GM12878 (cell line): ENCODE data around the gene SMIM31. TPM values are rescaled to one million over a fixed set of nuclear protein-coding genes. Genes with fewer than 3 reads are reported as not detected.

Source experiments
- ATAC-seq: fragments of 200-7000 bp; cut with Tn5 transposase; 3 replicates; pipeline ENCODE4 v1.9.1; 2020; ENCODE audit warnings: mild to moderate bottlenecking, moderate library complexity
- BruUV-seq: library from RNA; stranded (reverse); fragments of 400-500 nt; replicated peaks from 2 replicates; lab custom pipeline; 2021; lab: Mats Ljungman, UMichigan
- CTCF ChIA-PET: fragments of 300-600 bp; sonication (Branson Sonifier 250); formaldehyde crosslinking; extraction: SDS; loops from one replicate; lab custom pipeline; 2021; ENCODE audit warnings: inconsistent platforms; lab: Yijun Ruan, JAX
- POLR2A ChIA-PET: fragments of 350-600 bp; formaldehyde crosslinking; extraction: SDS; loops from one replicate; lab custom pipeline; 2021; ENCODE audit warnings: inconsistent platforms; lab: Charles Lee
- RAD21 ChIA-PET: fragments of 300-600 bp; sonication (Branson Sonifier 250); formaldehyde crosslinking; loops from one replicate; lab custom pipeline; 2023; ENCODE audit warnings: antibody characterized with exemption; ENCODE audit not compliant: unreplicated experiment; lab: Charles Lee
- SMC1A ChIA-PET: fragments of 300-600 bp; sonication (Branson Sonifier 250); formaldehyde crosslinking; loops from one replicate; lab custom pipeline; 2023; ENCODE audit not compliant: unreplicated experiment, uncharacterized antibody; lab: Charles Lee
- DNase-seq: peaks from one replicate; pipeline ENCODE4 v3.0.0-alpha.2; 2011; ENCODE audit warnings: low read depth, low spot score
- FAIRE-seq: peaks from 3 replicates; lab custom pipeline; 2011; peaks lifted over from hg19 to GRCh38; lab: Jason Lieb, UNC
- H2AFZ ChIP-seq: 2 replicates; pipeline ENCODE4 v1.6.0; 2011; ENCODE audit warnings: low read depth, low read length, control low read depth; ENCODE audit not compliant: control insufficient read depth
- H3K27ac ChIP-seq: 2 replicates; pipeline ENCODE4 v1.5.1; 2011; ENCODE audit warnings: control low read depth; ENCODE audit not compliant: control insufficient read depth, insufficient read depth
- H3K27me3 ChIP-seq, 2 experiments: replicated peaks in 1 of 2; 2 replicates each; pipeline versions ENCODE4 v1.6.0 to v1.6.1; 2011; ENCODE audit warnings: low read length in 1 of 2; ENCODE audit not compliant: control insufficient read depth in 2 of 2, insufficient read depth in 2 of 2
- H3K36me3 ChIP-seq, 2 experiments: 2 replicates each; pipeline ENCODE4 v1.5.1; 2011; ENCODE audit warnings: low read length in 1 of 2; ENCODE audit not compliant: control insufficient read depth in 2 of 2, insufficient read depth in 2 of 2
- H3K4me1 ChIP-seq: 2 replicates; pipeline ENCODE4 v1.6.1; 2011; ENCODE audit warnings: mild to moderate bottlenecking, low read length, moderate library complexity, mixed read lengths; ENCODE audit not compliant: control insufficient read depth, insufficient read depth
- H3K4me2 ChIP-seq: 2 replicates; pipeline ENCODE4 v1.6.0; 2011; ENCODE audit warnings: control low read depth; ENCODE audit not compliant: control insufficient read depth, insufficient read depth
- H3K4me3 ChIP-seq: fragments of 200-600 bp; sonication (generic); 2 replicates; pipeline ENCODE4 v1.5.1; 2016
- H3K79me2 ChIP-seq: 2 replicates; pipeline ENCODE4 v1.6.0; 2011; ENCODE audit warnings: low read length; ENCODE audit not compliant: control insufficient read depth, insufficient read depth
- H3K9ac ChIP-seq: 2 replicates; pipeline ENCODE4 v1.8.0; 2011; ENCODE audit warnings: low read length, control low read depth, mixed read lengths; ENCODE audit not compliant: control insufficient read depth, insufficient read depth
- H3K9me3 ChIP-seq: replicated peaks from 3 replicates; pipeline ENCODE4 v1.5.1; 2011; ENCODE audit warnings: mild to moderate bottlenecking, low read length; ENCODE audit not compliant: control insufficient read depth, insufficient read depth
- H4K20me1 ChIP-seq: 2 replicates; pipeline ENCODE4 v1.6.0; 2011; ENCODE audit not compliant: control insufficient read depth, insufficient read depth
- ATF2 ChIP-seq: IDR thresholded peaks from 2 replicates; pipeline ENCODE4 v1.6.1; 2012; ENCODE audit warnings: low read length, inconsistent platforms
- EGR1 ChIP-seq, 2 experiments: IDR thresholded peaks; 1 replicate in 1 of 2; 2 replicates in 1 of 2; pipeline ENCODE4 v1.6.1; 2011 to 2012; ENCODE audit warnings: low read depth in 2 of 2, low read length in 2 of 2, borderline replicate concordance in 1 of 2, mild to moderate bottlenecking in 1 of 2, moderate library complexity in 1 of 2
- JUNB ChIP-seq: IDR thresholded peaks from 2 replicates; pipeline ENCODE4 v1.6.1; 2016; ENCODE audit warnings: antibody characterized with exemption, mild to moderate bottlenecking
- TAF1 ChIP-seq: IDR thresholded peaks from 2 replicates; pipeline ENCODE4 v1.6.1; 2011; ENCODE audit warnings: mild to moderate bottlenecking, low read depth, low read length, borderline replicate concordance
- WGBS: methylation state at CpG from one replicate; pipeline ENCODE4 v1.1.6; 2016; ENCODE audit warnings: low lambda C conversion rate; ENCODE audit not compliant: insufficient replicate concordance, insufficient coverage; ENCODE audit errors: missing lambda C conversion rate; 5-methylcytosine and 5-hydroxymethylcytosine counted together
- in situ Hi-C: fragments of 300-500 bp; cut with MboI; formaldehyde crosslinking; loops from 9 replicates; pipeline ENCODE4 v1.14.3; 2018; ENCODE audit warnings: mixed read lengths
- intact Hi-C: fragments of 100-400 bp; cut with micrococcal nuclease; formaldehyde crosslinking; loops from one replicate; pipeline ENCODE4 v1.14.2; 2022; ENCODE audit not compliant: unreplicated experiment
- polyA plus RNA-seq, 11 experiments: library from polyadenylated mRNA; depleted of rRNA in 4 of 11; unstranded in 6 of 11; stranded (reverse) in 5 of 11; fragments of >200 nt; fragmentation: Nextera tagmentation in 4 of 11; fragmentation: Illumina TruSeq in 1 of 11; extraction: Ambion mirVana in 4 of 11; extraction: Trizol in 1 of 11; gene quantifications; 1 replicate in 1 of 11; 2 replicates in 10 of 11; pipeline versions ENCODE4 v1.2.1 to v1.2.3, GENCODE V29; 2011 to 2016; ENCODE audit warnings: inconsistent platforms in 2 of 11, missing spikeins in 2 of 11, low read depth in 1 of 11
- total RNA-seq, 4 experiments: library from RNA; depleted of rRNA in 3 of 4; stranded (reverse); fragments of >200 nt in 3 of 4; fragmentation: Illumina TruSeq in 1 of 4; extraction: Trizol in 1 of 4; gene quantifications; 2 replicates each; pipeline versions ENCODE4 v1.2.1 to v1.2.3, GENCODE V29; 2013 to 2021
- TF ChIP-seq, protein P1 (sequence below): fragments of 450-650 bp; IDR thresholded peaks from 2 replicates; pipeline ENCODE4 v1.6.1; 2017; ENCODE audit warnings: borderline replicate concordance

Gene SMIM31
- total and polyA plus RNA-seq, 10 of the 15 experiments (the other 5 are each of a cell fraction or from before 2014, with no cell fraction given), result not detected

- RAD21 ChIA-PET, result interaction anchor here (0.6 to 2.3 kb wide), 7 partner anchors 13 to 1181 kb away, joined by 3 to 18 read pairs (median 3); no protein-coding TSS in a partner anchor
- H3K27ac ChIP-seq, result no peak overlapping the region
- WGBS, result 12% methylated on average over 4 of the region's 4 CpGs
- TF ChIP-seq, protein P1, sequence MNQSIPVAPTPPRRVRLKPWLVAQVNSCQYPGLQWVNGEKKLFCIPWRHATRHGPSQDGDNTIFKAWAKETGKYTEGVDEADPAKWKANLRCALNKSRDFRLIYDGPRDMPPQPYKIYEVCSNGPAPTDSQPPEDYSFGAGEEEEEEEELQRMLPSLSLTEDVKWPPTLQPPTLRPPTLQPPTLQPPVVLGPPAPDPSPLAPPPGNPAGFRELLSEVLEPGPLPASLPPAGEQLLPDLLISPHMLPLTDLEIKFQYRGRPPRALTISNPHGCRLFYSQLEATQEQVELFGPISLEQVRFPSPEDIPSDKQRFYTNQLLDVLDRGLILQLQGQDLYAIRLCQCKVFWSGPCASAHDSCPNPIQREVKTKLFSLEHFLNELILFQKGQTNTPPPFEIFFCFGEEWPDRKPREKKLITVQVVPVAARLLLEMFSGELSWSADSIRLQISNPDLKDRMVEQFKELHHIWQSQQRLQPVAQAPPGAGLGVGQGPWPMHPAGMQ, result no peak
- TF ChIP-seq TAF1 (no peak), JUNB (no peak), ATF2 (no peak), EGR1 (IDR thresholded peaks at IDR 0.05; ENCODE audit: borderline replicate concordance in 1 of 2, low read depth in 2 of 2, low read length in 2 of 2) (no peak)
- TF ChIP-seq, all 136 proteins: peak for 0
- ChIA-PET POLR2A (interaction anchor here (1.0 to 1.1 kb wide), 2 partner anchors 11 to 1180 kb away, joined by 3 read pairs; no protein-coding TSS in a partner anchor), CTCF (interaction anchor here (0.7 to 3.4 kb wide), 29 partner anchors 8 to 1180 kb away, joined by 3 to 43 read pairs (median 4); no protein-coding TSS in a partner anchor), SMC1A (interaction anchor here (0.6 to 2.5 kb wide), 14 partner anchors 10 to 1180 kb away, joined by 3 to 27 read pairs (median 4); no protein-coding TSS in a partner anchor)
- DNase-seq (no peak), ATAC-seq (no peak), FAIRE-seq (no peak)
- in situ Hi-C loops, result loop anchor here (10.0 to 25.0 kb wide), 2 partner anchors 969 to 1176 kb away; no protein-coding TSS in a partner anchor
- no peaks in the 10 kb centered on the region for H4K20me1 ChIP-seq
- no peak overlapping the region for H3K4me2 ChIP-seq
- no TSS peak for BruUV-seq
- H3K9ac ChIP-seq, result no peak overlapping the region
- intact Hi-C loops, result loop anchor here (5.0 kb wide), 2 partner anchors 1179 to 1249 kb away; no protein-coding TSS in a partner anchor
- H3K36me3 ChIP-seq, result no peaks in the 10 kb centered on the region
- H3K4me1 ChIP-seq, result no peaks in the 10 kb centered on the region
- no peaks in the 10 kb centered on the region for H3K9me3 ChIP-seq
- H3K4me3 ChIP-seq, result no peak overlapping the region
- no peaks in the 10 kb centered on the region for H3K79me2 ChIP-seq
- H2AFZ ChIP-seq, result no peak overlapping the region
- no peaks in the 10 kb centered on the region; a peak in 1 of 4 replicates for H3K27me3 ChIP-seq
Observed at GRCh38 chr4:164730705-164731393, 23.1 kb upstream of the SMIM31 start.
